NB4 (cell line): ENCODE results near the gene MAGEC1.

Experiments used
- DNase-seq: peaks from one replicate; pipeline ENCODE4 v3.0.0; 2010; ENCODE audit warnings: low read depth
- H3K4me3 ChIP-seq: one replicate; pipeline ENCODE4 v1.5.1; 2011; ENCODE audit warnings: mild to moderate bottlenecking, low read depth, low read length, moderate library complexity
- MYC ChIP-seq: IDR thresholded peaks from 2 replicates; pipeline ENCODE4 v1.6.1; 2011; ENCODE audit warnings: low read depth, low read length
- POLR2A ChIP-seq: IDR thresholded peaks from 2 replicates; pipeline ENCODE4 v1.6.1; 2011; ENCODE audit warnings: mild to moderate bottlenecking; ENCODE audit not compliant: insufficient read length; ENCODE audit errors: extremely low read depth
- TF ChIP-seq, protein P1 (sequence below): IDR thresholded peaks from 2 replicates; pipeline ENCODE4 v1.6.1; 2011; ENCODE audit warnings: low read depth, low read length
- TF ChIP-seq, protein P2 (sequence below): IDR thresholded peaks from one replicate; pipeline ENCODE4 v1.5.1; 2012; ENCODE audit warnings: low read depth, low read length

MAGEC1 gene

DNA sequence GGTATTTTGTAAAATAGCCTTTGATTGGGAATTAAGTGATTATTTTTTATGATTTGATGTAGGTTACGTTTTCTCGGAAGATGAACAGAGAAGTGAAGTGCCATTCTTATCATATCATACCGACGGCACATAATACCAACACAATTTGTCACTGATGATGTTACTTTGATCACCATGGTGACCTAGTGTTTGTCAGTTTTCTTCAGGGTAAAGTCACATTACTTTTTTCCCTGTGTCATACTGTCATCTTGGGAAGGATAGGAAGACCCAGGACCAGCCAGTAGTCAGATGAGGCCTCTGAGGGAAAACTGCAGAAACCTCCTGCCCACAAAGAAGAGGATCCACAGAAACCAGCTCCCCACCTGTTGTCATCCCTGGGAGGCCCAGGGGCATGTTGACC, 1.3 kb upstream of the MAGEC1 start:
- DNase-seq = no peak
- no peak overlapping the region for H3K4me3 ChIP-seq
- TF ChIP-seq MYC (no peak), POLR2A (no peak)
- TF ChIP-seq, protein P1, sequence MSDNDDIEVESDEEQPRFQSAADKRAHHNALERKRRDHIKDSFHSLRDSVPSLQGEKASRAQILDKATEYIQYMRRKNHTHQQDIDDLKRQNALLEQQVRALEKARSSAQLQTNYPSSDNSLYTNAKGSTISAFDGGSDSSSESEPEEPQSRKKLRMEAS = no peak
- TF ChIP-seq, protein P2, sequence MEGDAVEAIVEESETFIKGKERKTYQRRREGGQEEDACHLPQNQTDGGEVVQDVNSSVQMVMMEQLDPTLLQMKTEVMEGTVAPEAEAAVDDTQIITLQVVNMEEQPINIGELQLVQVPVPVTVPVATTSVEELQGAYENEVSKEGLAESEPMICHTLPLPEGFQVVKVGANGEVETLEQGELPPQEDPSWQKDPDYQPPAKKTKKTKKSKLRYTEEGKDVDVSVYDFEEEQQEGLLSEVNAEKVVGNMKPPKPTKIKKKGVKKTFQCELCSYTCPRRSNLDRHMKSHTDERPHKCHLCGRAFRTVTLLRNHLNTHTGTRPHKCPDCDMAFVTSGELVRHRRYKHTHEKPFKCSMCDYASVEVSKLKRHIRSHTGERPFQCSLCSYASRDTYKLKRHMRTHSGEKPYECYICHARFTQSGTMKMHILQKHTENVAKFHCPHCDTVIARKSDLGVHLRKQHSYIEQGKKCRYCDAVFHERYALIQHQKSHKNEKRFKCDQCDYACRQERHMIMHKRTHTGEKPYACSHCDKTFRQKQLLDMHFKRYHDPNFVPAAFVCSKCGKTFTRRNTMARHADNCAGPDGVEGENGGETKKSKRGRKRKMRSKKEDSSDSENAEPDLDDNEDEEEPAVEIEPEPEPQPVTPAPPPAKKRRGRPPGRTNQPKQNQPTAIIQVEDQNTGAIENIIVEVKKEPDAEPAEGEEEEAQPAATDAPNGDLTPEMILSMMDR = no peak

DNA sequence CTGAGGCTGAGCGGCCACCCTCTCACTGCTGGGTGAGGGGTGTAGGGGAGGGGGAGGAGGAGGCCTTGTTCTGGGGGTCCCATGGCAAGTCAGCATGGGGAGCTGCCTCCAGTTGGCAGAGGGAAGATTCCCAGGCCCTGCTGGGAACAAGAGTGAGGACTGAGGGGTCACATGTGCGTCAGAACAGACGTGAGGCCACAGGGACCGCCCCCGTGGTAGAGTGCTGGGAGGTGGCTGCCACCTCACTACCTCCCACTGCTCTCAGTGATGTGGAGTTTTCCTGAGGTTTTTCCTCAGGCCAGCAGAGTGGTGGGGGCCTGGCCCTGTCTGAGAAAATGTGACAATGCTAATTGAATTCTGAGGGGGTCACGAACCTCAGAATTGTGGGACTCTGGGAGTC, 568 bp downstream of the MAGEC1 start:
- no peak overlapping the region for H3K4me3 ChIP-seq
- TF ChIP-seq, protein P2 = no peak
- TF ChIP-seq, protein P1 = no peak
- TF ChIP-seq POLR2A (no peak), MYC (no peak)
- no peak for DNase-seq

DNA sequence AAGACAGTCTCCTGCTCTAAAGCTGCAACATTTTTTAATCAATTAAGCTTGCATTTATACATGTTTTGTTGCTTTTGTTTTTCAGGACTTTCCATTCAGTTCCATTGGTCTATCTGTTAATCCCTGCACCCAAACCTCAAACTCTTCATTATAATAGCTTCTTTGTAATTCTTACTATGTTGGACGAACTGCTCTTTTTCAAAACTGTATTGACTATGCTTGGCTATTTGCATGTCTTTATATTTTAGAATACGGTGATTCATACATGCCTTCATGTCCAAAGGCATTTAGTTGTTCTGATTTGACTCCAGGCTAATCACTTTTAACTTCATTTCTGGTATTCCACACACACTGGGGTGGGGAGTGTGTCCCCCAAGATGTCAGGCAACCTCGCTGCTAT, 14.1 kb downstream of the MAGEC1 start:
- no peak overlapping the region for H3K4me3 ChIP-seq
- no peak for DNase-seq
- no peak for TF ChIP-seq POLR2A
- TF ChIP-seq, protein P2 = no peak
- TF ChIP-seq MYC = no peak
- TF ChIP-seq, protein P1 = no peak

DNA sequence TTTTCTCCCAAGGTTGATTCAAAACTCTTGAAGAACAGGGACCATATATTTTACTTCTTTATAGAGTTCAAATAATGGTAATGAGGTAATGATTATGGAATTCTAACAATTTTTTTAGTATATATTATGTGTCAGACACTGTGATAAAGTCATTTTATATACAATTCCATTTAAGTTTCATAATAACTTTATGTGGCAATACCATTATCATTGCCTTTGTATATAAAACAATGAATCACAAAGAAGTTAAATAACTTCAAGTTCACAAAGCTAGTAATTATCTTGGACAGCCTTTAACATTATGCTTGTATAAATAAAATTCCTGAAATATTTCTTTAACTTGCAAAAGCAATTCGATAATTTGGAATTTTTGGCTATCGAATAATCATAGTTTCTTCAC, 20.6 kb downstream of the MAGEC1 start:
- H3K4me3 ChIP-seq = no peak overlapping the region
- TF ChIP-seq, protein P1 = no peak
- no peak for DNase-seq

DNA sequence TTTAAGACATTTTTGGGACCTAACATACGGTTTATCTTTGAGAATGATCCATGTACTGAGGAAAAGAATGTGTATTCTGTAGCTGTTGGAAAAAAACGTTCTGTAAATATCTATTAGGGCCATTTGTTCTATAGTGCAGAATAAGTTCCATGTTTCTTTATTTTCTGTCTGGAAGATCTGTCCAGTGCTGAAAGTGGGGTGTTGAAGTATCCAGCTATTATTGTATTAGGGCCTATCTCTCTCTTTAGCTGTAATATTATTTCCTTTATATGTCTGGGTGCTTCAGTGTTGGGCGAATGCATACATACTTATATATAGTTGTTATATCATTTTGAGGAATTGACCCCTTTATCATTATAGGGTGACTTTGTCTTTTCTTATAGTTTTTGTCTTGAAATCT, 24.7 kb downstream of the MAGEC1 start:
- no peak for DNase-seq
- H3K4me3 ChIP-seq = no peak overlapping the region
- TF ChIP-seq, protein P1 = no peak
- TF ChIP-seq, protein P2 = no peak
- TF ChIP-seq POLR2A (no peak), MYC (no peak)

DNA sequence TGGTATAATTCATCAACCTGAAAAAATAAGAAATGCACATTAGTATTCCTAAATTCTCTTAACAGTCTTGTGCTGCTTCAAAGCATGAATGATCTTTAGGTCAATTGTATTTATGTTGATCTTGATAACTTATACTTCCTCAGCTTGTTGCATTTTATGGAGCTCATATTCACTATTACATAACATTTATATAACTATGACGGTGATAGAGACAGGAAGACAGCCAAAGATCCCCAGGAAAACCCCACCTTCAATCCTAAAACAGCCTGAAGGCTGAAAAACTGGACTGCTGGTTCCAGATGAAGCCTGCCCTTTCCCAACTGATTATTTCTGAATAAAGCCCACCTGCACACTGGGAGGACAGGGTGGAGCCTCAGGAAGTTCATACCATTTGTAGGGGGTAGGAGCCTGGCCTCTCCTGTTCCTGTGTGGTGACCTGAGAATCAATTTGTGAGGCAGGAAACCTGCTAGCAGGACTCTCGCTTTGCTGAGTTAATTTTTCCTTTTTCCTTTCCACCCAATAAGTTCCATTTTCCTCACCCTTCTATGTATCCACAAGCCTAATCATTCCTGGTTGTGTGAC, 30.5 kb downstream of the MAGEC1 start:
- TF ChIP-seq MYC (no peak), POLR2A (no peak)
- TF ChIP-seq, protein P1 = no peak
- TF ChIP-seq, protein P2 = no peak
- DNase-seq = no peak
- no peak overlapping the region for H3K4me3 ChIP-seq
